GM10847 (cell line): Measurements from ENCODE around the gene LGI4.

ENCODE experiments used
- POLR2A ChIP-seq: IDR thresholded peaks from 2 replicates; pipeline ENCODE4 v1.6.1; 2011; ENCODE audit not compliant: insufficient read length; ENCODE audit errors: extremely low read depth

LGI4 gene

GRCh38 chr19:35134601-35135242 is at the start of gene LGI4:
Gene LGI4, minus strand, starts transcription at chr19:35135059. Its CDS starts 379 bp downstream, at chr19:35134680.
- TF ChIP-seq POLR2A: no peak

- no peak for TF ChIP-seq POLR2A
Measured at GRCh38 chr19:35184267-35184666, 49.4 kb upstream of the LGI4 start.

GRCh38 chr19:35181387-35181786 is 46.5 kb upstream of the LGI4 start:
- TF ChIP-seq POLR2A: no peak

GRCh38 chr19:35179830-35180229 is 45.0 kb upstream of the LGI4 start:
- no peak for TF ChIP-seq POLR2A

- no peak for TF ChIP-seq POLR2A
Measured at GRCh38 chr19:35178701-35179100, 43.8 kb upstream of the LGI4 start.

GRCh38 chr19:35177377-35178274 is 42.8 kb upstream of the LGI4 start:
- TF ChIP-seq POLR2A: no peak

- TF ChIP-seq POLR2A: no peak
Measured at GRCh38 chr19:35176181-35176570, 41.3 kb upstream of the LGI4 start.

GRCh38 chr19:35174226-35174625 is 39.4 kb upstream of the LGI4 start:
- TF ChIP-seq POLR2A: no peak

GRCh38 chr19:35171730-35172129 is 36.9 kb upstream of the LGI4 start:
- TF ChIP-seq POLR2A: no peak

- TF ChIP-seq POLR2A: no peak
Measured at GRCh38 chr19:35170359-35171061, 35.7 kb upstream of the LGI4 start.

GRCh38 chr19:35169221-35169995 is 34.5 kb upstream of the LGI4 start:
- no peak for TF ChIP-seq POLR2A

- no peak for TF ChIP-seq POLR2A
Measured at GRCh38 chr19:35168196-35168595, 33.3 kb upstream of the LGI4 start.

GRCh38 chr19:35167251-35168119 is 32.6 kb upstream of the LGI4 start:
- no peak for TF ChIP-seq POLR2A

- TF ChIP-seq POLR2A: no peak
Measured at GRCh38 chr19:35166100-35167063, 31.5 kb upstream of the LGI4 start.
